Activated CD8-positive, alpha-beta T cell treated with anti-CD3 and anti-CD28 coated beads, Interleukin-2, amount 10 ng/mL, durations not matched to agents 7 days and 5 days (primary cell): ENCODE measurements around the gene OR7D2. TPM values are rescaled to one million over a fixed set of nuclear protein-coding genes. Genes with fewer than 3 reads are reported as not detected.

ENCODE experiments used
- ATAC-seq: fragments of 150-1000 bp; cut with Tn5 transposase; one replicate; pipeline ENCODE4 v1.10.0; 2021; ENCODE audit warnings: moderate library complexity
- CTCF ChIA-PET: fragments of 350-600 bp; sonication (Branson Sonifier 250); formaldehyde crosslinking; loops from one replicate; lab custom pipeline; 2021; ENCODE audit warnings: antibody characterized with exemption; lab: Charles Lee
- POLR2A ChIA-PET: fragments of 350-600 bp; sonication (Branson Sonifier 250); formaldehyde crosslinking; loops from one replicate; lab custom pipeline; 2021; ENCODE audit warnings: antibody characterized with exemption; lab: Charles Lee
- DNase-seq: peaks from one replicate; pipeline ENCODE4 v3.0.0-alpha.2; 2020
- H3K27ac Mint-ChIP-seq: one replicate; pipeline ENCODE4 v1.8.0; 2021; ENCODE audit warnings: mild to moderate bottlenecking, mixed read lengths
- H3K27me3 Mint-ChIP-seq: one replicate; pipeline ENCODE4 v1.8.0; 2021; ENCODE audit warnings: low read depth, mixed read lengths
- H3K36me3 Mint-ChIP-seq: one replicate; pipeline ENCODE4 v1.8.0; 2021; ENCODE audit warnings: low read depth, mixed read lengths
- H3K4me1 Mint-ChIP-seq: one replicate; pipeline ENCODE4 v1.8.0; 2021; ENCODE audit warnings: low read depth, mixed read lengths
- H3K4me3 Mint-ChIP-seq: one replicate; pipeline ENCODE4 v1.8.0; 2021; ENCODE audit warnings: mild to moderate bottlenecking, mixed read lengths
- H3K9me3 Mint-ChIP-seq: one replicate; pipeline ENCODE4 v1.8.0; 2022; ENCODE audit warnings: mixed read lengths; ENCODE audit not compliant: insufficient read depth
- total RNA-seq, 2 experiments: library from RNA; stranded (reverse); gene quantifications; one replicate each; pipeline ENCODE4 v1.2.3, GENCODE V29; 2021

The OR7D2 gene
- not detected for total RNA-seq

- Mint-ChIP-seq H3K27ac (no peak within 1 kb of the TSS), H3K9me3 (no peaks in the 10 kb centered on the region), H3K36me3 (no peaks in the 10 kb centered on the region), H3K4me1 (no peaks in the 10 kb centered on the region), H3K27me3 (no peaks in the 10 kb centered on the region), H3K4me3 (no peak within 1 kb of the TSS)
- ChIA-PET CTCF (no interaction called here), POLR2A (no interaction called here)
- DNase-seq (no peak), ATAC-seq (no peak)
Measured at GRCh38 chr19:9178901-9179300, at the start of gene OR7D2. Gene OR7D2 (plus strand): TSS chr19:9178979. CDS start chr19:9185782, 6,803 bp downstream.

GRCh38 chr19:9130965-9131364 lies 47.8 kb upstream of the OR7D2 start:
- ChIA-PET CTCF (interaction anchor here (1.0 kb wide), 1 partner anchor 74 kb away, joined by 4 read pairs; no protein-coding TSS in a partner anchor), POLR2A (no interaction called here)
- Mint-ChIP-seq H3K4me1 (peaks cover 10% of the 10 kb centered on the region), H3K27me3 (peaks cover 12% of the 10 kb centered on the region), H3K9me3 (no peaks in the 10 kb centered on the region), H3K27ac (peak overlapping the region; percentile 47), H3K36me3 (no peaks in the 10 kb centered on the region), H3K4me3 (no peak overlapping the region)
- DNase-seq (peak; percentile 28), ATAC-seq (peak; percentile 67)

GRCh38 chr19:9132422-9132821 lies 46.4 kb upstream of the OR7D2 start:
- ChIA-PET POLR2A (no interaction called here), CTCF (no interaction called here)
- ATAC-seq: no peak

GRCh38 chr19:9139609-9140158 lies 39.1 kb upstream of the OR7D2 start:
- Mint-ChIP-seq H3K27ac (peak overlapping the region; percentile 98), H3K4me1 (peaks cover 42% of the 10 kb centered on the region), H3K4me3 (peak overlapping the region; percentile 96), H3K36me3 (peaks cover 38% of the 10 kb centered on the region), H3K27me3 (no peaks in the 10 kb centered on the region), H3K9me3 (peaks cover 18% of the 10 kb centered on the region)
- ATAC-seq (peak; percentile 12), DNase-seq (no peak)
- ChIA-PET CTCF (interaction anchor here (1.3 kb wide), 1 partner anchor 66 kb away, joined by 4 read pairs; no protein-coding TSS in a partner anchor), POLR2A (interaction anchor here (1.1 kb wide), 1 partner anchor 684 kb away, joined by 3 read pairs; no protein-coding TSS in a partner anchor)

More at GRCh38 chr19:9132422-9132821, 46.4 kb upstream of the OR7D2 start:
- Mint-ChIP-seq H3K27ac (no peak overlapping the region), H3K4me1 (peaks cover 18% of the 10 kb centered on the region), H3K27me3 (peaks cover 6% of the 10 kb centered on the region), H3K9me3 (no peaks in the 10 kb centered on the region), H3K4me3 (no peak overlapping the region), H3K36me3 (no peaks in the 10 kb centered on the region)
- no peak for DNase-seq

GRCh38 chr19:9140159-9140874 lies 38.5 kb upstream of the OR7D2 start, which contains the start of gene ZNF317:
Gene ZNF317 (plus strand): TSS chr19:9140397. CDS start chr19:9156017, 15,620 bp downstream.
- peak; percentile 96 for ATAC-seq
- H3K4me3 Mint-ChIP-seq: peak within 1 kb of the TSS; percentile 96
- DNase-seq: peak; percentile 95
- CTCF ChIA-PET: interaction anchor here (1.3 kb wide), 1 partner anchor 65 kb away, joined by 4 read pairs; no protein-coding TSS in a partner anchor
- H3K4me1 Mint-ChIP-seq: peaks cover 44% of the 10 kb centered on the region
- peaks cover 24% of the 10 kb centered on the region for H3K9me3 Mint-ChIP-seq
- peak within 1 kb of the TSS; percentile 98 for H3K27ac Mint-ChIP-seq
- POLR2A ChIA-PET: interaction anchor here (1.1 kb wide), 1 partner anchor 684 kb away, joined by 3 read pairs; no protein-coding TSS in a partner anchor
- no peaks in the 10 kb centered on the region for H3K27me3 Mint-ChIP-seq
- H3K36me3 Mint-ChIP-seq: peaks cover 44% of the 10 kb centered on the region

- Mint-ChIP-seq H3K36me3 (peaks cover 88% of the 10 kb centered on the region), H3K4me3 (no peak overlapping the region), H3K4me1 (peaks cover 32% of the 10 kb centered on the region), H3K27me3 (no peaks in the 10 kb centered on the region), H3K27ac (no peak overlapping the region), H3K9me3 (peaks cover 43% of the 10 kb centered on the region)
- ChIA-PET CTCF (no interaction called here), POLR2A (no interaction called here)
- ATAC-seq (no peak), DNase-seq (no peak)
Measured at GRCh38 chr19:9144920-9145319, 33.9 kb upstream of the OR7D2 start.

GRCh38 chr19:9146882-9147281 lies 31.9 kb upstream of the OR7D2 start:
- no peaks in the 10 kb centered on the region for H3K27me3 Mint-ChIP-seq
- DNase-seq (no peak), ATAC-seq (no peak)
- CTCF ChIA-PET: no interaction called here
- H3K27ac Mint-ChIP-seq: no peak overlapping the region
- H3K36me3 Mint-ChIP-seq: peaks cover 93% of the 10 kb centered on the region
- peaks cover 28% of the 10 kb centered on the region for H3K4me1 Mint-ChIP-seq
- H3K4me3 Mint-ChIP-seq: no peak overlapping the region
- POLR2A ChIA-PET: no interaction called here
- H3K9me3 Mint-ChIP-seq: peaks cover 53% of the 10 kb centered on the region

GRCh38 chr19:9148697-9149096 lies 30.1 kb upstream of the OR7D2 start:
- Mint-ChIP-seq H3K27me3 (no peaks in the 10 kb centered on the region), H3K4me1 (peaks cover 16% of the 10 kb centered on the region), H3K4me3 (no peak overlapping the region), H3K36me3 (peaks cover 95% of the 10 kb centered on the region), H3K27ac (no peak overlapping the region), H3K9me3 (peaks cover 45% of the 10 kb centered on the region)
- POLR2A ChIA-PET: no interaction called here
- DNase-seq (no peak), ATAC-seq (no peak)
- CTCF ChIA-PET: no interaction called here

GRCh38 chr19:9149997-9150396 lies 28.8 kb upstream of the OR7D2 start:
- H3K27me3 Mint-ChIP-seq: no peaks in the 10 kb centered on the region
- peaks cover 10% of the 10 kb centered on the region for H3K4me1 Mint-ChIP-seq
- ChIA-PET POLR2A (no interaction called here), CTCF (no interaction called here)
- H3K4me3 Mint-ChIP-seq: no peak overlapping the region
- H3K9me3 Mint-ChIP-seq: peaks cover 32% of the 10 kb centered on the region
- H3K27ac Mint-ChIP-seq: no peak overlapping the region
- ATAC-seq (no peak), DNase-seq (no peak)
- H3K36me3 Mint-ChIP-seq: peaks cover 95% of the 10 kb centered on the region

- ATAC-seq (no peak), DNase-seq (no peak)
- no peak overlapping the region for H3K4me3 Mint-ChIP-seq
- H3K27me3 Mint-ChIP-seq: no peaks in the 10 kb centered on the region
- H3K9me3 Mint-ChIP-seq: peaks cover 25% of the 10 kb centered on the region
- peaks cover 95% of the 10 kb centered on the region for H3K36me3 Mint-ChIP-seq
- H3K27ac Mint-ChIP-seq: no peak overlapping the region
- ChIA-PET CTCF (no interaction called here), POLR2A (no interaction called here)
- H3K4me1 Mint-ChIP-seq: peaks cover 10% of the 10 kb centered on the region
Measured at GRCh38 chr19:9150650-9151049, 28.1 kb upstream of the OR7D2 start.

GRCh38 chr19:9151367-9151766 lies 27.4 kb upstream of the OR7D2 start:
- POLR2A ChIA-PET: no interaction called here
- H3K27ac Mint-ChIP-seq: no peak overlapping the region
- H3K9me3 Mint-ChIP-seq: peaks cover 24% of the 10 kb centered on the region
- no peaks in the 10 kb centered on the region for H3K27me3 Mint-ChIP-seq
- peaks cover 96% of the 10 kb centered on the region for H3K36me3 Mint-ChIP-seq
- H3K4me1 Mint-ChIP-seq: peaks cover 10% of the 10 kb centered on the region
- DNase-seq (no peak), ATAC-seq (no peak)
- CTCF ChIA-PET: no interaction called here
- no peak overlapping the region for H3K4me3 Mint-ChIP-seq

- ATAC-seq: no peak
- Mint-ChIP-seq H3K27ac (no peak overlapping the region), H3K4me3 (no peak overlapping the region), H3K36me3 (peaks cover 97% of the 10 kb centered on the region), H3K27me3 (no peaks in the 10 kb centered on the region), H3K4me1 (peaks cover 2% of the 10 kb centered on the region), H3K9me3 (peaks cover 16% of the 10 kb centered on the region)
- CTCF ChIA-PET: no interaction called here
- DNase-seq: no peak
- POLR2A ChIA-PET: interaction anchor here (0.5 kb wide), 1 partner anchor 508 kb away, joined by 4 read pairs; no protein-coding TSS in a partner anchor
Measured at GRCh38 chr19:9155591-9155990, 23.2 kb upstream of the OR7D2 start.
